ENCODE measurements around the gene PRKCSH. TPM values are rescaled to one million over a fixed set of nuclear protein-coding genes. Genes with fewer than 3 reads are reported as not detected.
A peak's percentile ranks its signal among the peaks of the same experiment; 100 is the strongest.

PRKCSH gene
- total RNA-seq, 5 donors from 2014 or later (not counting 1 experiment from before 2014, with no cell fraction given) = 248 to 382 (median 334) TPM

- ChIA-PET POLR2A (no interaction called here), CTCF (interaction anchor here (0.6 to 1.6 kb wide), 3 partner anchors 15 to 295 kb away, joined by 3 to 7 read pairs (median 6); partner anchors contain the start of gene PRKCSH (in 1 of the 2))
- Mint-ChIP-seq H3K4me3 (peak overlapping the region; percentile 55 to 80 (median 56)), H3K9me3 (no peaks in the 10 kb centered on the region), H3K36me3 (no peaks in the 10 kb centered on the region), H3K4me1 (peaks cover 33 to 44% (median 38%) of the 10 kb centered on the region in 3 donors), H3K27me3 (peaks cover 43 to 62% of the 10 kb centered on the region in 2 donors), H3K27ac (no peak overlapping the region)
- Histone ChIP-seq H3K27me3 (replicated peaks in 1 of 2; ENCODE audit: control insufficient read depth in 2 of 2, extremely low read depth in 1 of 2, insufficient read depth in 2 of 2, low read length in 1 of 2) (peaks cover 5 to 83% of the 10 kb centered on the region in 2 experiments), H3K36me3 (ENCODE audit: control insufficient read depth in 2 of 2, extremely low read depth in 1 of 2, insufficient read depth in 1 of 2, low read length in 1 of 2) (no peaks in the 10 kb centered on the region), H3K9me3 (no peaks in the 10 kb centered on the region), H3K4me3 (ENCODE audit: control insufficient read depth in 1 of 2, extremely low read depth in 1 of 2, low read length in 1 of 2) (peak overlapping the region in 1 of 2 donors; percentile 48), H3K27ac (ENCODE audit: low read length) (no peak overlapping the region), H3K4me1 (ENCODE audit: control insufficient read depth in 1 of 2, extremely low read depth in 1 of 2, insufficient read depth in 2 of 2, low read length in 2 of 2) (peaks cover 5 to 52% of the 10 kb centered on the region in 2 experiments)
- DNase-seq (peak in 1 of 35 experiments; percentile 22), ATAC-seq (replicated peaks in 1 of 4) (peak in 1 of 4 experiments; percentile 8)
- 3% methylated on average over 26 of the region's 46 CpGs for WGBS (ENCODE audit: insufficient coverage)
These were observed 14.7 kb upstream of the PRKCSH start for GRCh38 chr19:11420429-11421370.

DNA sequence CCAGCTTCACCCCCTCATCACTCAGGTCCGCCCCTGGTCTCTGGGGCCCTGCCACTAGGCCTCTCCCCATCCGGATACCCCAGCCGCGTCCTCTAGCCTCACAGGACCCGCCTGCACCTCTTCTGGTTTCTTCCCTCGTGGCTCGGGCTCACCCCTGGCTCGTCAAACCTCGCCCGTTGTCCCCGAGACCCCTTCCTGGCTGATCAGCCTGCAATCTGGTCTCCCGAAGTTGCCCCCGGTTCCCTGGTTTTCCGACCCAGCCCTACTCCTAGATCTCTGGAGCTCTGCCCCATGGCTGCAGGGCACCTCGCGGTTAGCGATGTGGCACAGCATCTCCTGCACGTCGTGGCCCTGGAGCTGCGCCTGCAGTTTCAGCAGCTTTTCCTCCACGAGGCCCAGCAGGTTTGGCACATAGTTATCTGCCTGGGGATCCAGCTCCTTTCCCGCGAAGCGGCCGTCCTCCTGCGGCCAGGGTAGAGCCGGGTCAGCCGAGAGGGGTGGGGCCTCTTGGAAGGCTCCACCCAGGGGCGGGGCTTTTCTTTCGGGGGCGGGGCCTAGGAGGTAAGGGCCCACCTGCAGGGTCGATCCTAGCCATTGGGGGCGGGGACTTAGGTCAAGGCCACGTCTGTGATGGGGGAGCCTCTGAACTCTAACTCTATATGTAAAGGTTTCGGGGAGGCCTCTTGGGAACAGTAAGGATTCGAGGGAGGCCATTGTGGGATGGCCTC, 13.9 kb upstream of the PRKCSH start:
- H3K36me3 Mint-ChIP-seq = no peaks in the 10 kb centered on the region
- WGBS (ENCODE audit: insufficient coverage) = 9% methylated on average over 22 of the region's 36 CpGs
- no peaks in the 10 kb centered on the region for H3K9me3 ChIP-seq
- no peaks in the 10 kb centered on the region for H3K9me3 Mint-ChIP-seq
- no peak overlapping the region for H3K27ac ChIP-seq (ENCODE audit: low read length)
- H3K27me3 ChIP-seq (replicated peaks in 1 of 2; ENCODE audit: control insufficient read depth in 2 of 2, extremely low read depth in 1 of 2, insufficient read depth in 2 of 2, low read length in 1 of 2) = peaks cover 5 to 85% of the 10 kb centered on the region in 2 experiments
- peak overlapping the region; percentile 55 to 80 (median 56) for H3K4me3 Mint-ChIP-seq
- H3K4me3 ChIP-seq (ENCODE audit: control insufficient read depth in 1 of 2, extremely low read depth in 1 of 2, low read length in 1 of 2) = peak overlapping the region; percentile 40 to 48
- DNase-seq (peak in 14 of 35 experiments; percentile 14 to 46 (median 22)), ATAC-seq (replicated peaks in 1 of 4) (peak; percentile 27 to 57 (median 39))
- no peaks in the 10 kb centered on the region for H3K36me3 ChIP-seq (ENCODE audit: control insufficient read depth in 2 of 2, extremely low read depth in 1 of 2, insufficient read depth in 1 of 2, low read length in 1 of 2)
- peaks cover 5 to 52% of the 10 kb centered on the region in 2 experiments for H3K4me1 ChIP-seq (ENCODE audit: control insufficient read depth in 1 of 2, extremely low read depth in 1 of 2, insufficient read depth in 2 of 2, low read length in 2 of 2)
- peaks cover 43 to 58% of the 10 kb centered on the region in 2 donors for H3K27me3 Mint-ChIP-seq
- CTCF ChIA-PET = interaction anchor here (0.6 to 1.7 kb wide), 5 partner anchors 14 to 296 kb away, joined by 3 to 9 read pairs (median 6); partner anchors contain the start of genes PRKCSH (in 1 of the 2) and SWSAP1 (in 1 of the 2)
- POLR2A ChIA-PET = interaction anchor here in 1 of 2 donors (0.6 kb wide), 1 partner anchor 173 kb away, joined by 14 read pairs; no protein-coding TSS in a partner anchor
- H3K4me1 Mint-ChIP-seq = peaks cover 33 to 44% (median 38%) of the 10 kb centered on the region in 3 donors
- peak overlapping the region in 1 of 2 donors; percentile 49 for H3K27ac Mint-ChIP-seq

DNA sequence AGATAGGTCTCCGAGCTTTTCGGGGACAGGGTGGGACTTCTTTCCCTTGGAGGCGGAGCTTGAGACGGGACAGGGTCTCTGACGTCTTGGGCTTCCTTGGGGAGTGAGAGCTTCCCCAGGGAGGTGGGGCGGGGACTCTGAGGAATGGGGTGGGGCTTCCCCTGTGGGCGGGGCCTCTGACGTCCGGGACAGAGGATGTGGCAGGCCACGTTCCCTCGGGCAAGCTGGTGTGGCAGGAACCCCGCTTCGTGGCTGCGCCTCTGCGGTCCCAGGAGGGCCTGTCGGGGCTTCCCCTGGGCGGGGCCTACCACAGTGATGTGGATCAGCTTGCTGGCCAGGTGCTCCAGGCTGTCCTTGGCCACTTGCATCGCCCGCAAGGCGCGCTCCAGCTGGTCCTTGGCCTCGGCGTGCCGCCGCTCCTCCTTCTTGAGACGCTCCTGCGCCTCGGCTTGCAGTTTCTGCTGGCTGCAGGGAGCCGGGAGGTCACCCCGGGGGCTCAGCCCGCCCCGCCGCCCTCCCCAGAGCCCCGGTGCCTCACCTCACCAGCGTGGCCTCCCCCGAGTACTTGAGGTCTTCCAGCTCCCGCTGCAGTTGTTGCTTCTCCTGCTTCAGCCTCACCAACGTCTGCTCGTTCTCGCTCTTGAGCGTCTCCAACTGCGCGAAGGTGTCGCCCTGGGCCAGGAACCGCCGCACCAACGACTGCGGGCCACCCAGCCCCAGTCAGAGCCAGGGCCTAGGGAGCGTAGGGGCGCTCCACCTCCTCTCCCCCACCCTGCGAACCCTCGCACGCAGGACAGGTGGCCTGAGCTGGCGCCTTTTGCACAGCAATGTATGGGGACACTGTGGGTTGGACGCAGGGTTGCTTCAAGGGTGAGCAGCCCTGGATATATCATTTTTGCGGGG, 13.0 kb upstream of the PRKCSH start:
- H3K27ac Mint-ChIP-seq = no peak overlapping the region

DNA sequence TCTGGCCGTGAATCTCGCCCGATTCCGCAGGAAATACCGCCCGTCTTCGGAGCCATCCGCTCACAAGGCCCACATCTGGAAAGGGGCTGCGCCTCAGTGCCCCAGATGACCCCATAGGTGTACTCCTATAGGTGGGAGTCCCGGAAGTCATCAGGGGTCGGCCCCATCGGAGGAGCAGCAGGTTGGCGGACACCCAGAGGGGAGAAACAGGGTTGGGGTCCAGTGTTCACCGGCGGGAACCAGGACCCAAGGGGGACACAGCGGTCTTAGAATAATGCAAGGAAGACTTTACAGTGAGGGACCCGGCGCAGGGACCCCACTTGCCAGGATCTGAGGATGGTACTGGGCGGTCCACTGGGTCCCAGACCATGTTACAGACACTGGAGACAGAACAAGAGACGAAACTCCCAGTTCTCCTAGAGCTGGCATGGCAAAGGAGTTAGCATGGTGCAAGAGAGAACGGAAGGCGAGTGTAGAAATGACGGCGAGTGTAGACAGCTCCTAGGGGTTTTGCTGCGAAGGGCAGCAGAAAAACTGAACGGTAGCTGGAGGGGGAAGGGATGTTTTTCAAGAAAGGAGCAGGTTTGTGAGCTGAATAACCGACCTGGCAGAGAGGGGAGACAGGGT, 12.2 kb upstream of the PRKCSH start:
- POLR2A ChIA-PET = interaction anchor here (0.5 to 0.6 kb wide), 3 partner anchors 38 to 141 kb away, joined by 3 to 4 read pairs (median 3); partner anchors contain the start of gene CCDC159 (in 1 of the 2)

More for the DNA sequence above, 13.0 kb upstream of the PRKCSH start:
- Histone ChIP-seq H3K9me3 (no peaks in the 10 kb centered on the region), H3K4me1 (ENCODE audit: control insufficient read depth in 1 of 2, extremely low read depth in 1 of 2, insufficient read depth in 2 of 2, low read length in 2 of 2) (peaks cover 5 to 52% of the 10 kb centered on the region in 2 experiments), H3K4me3 (ENCODE audit: control insufficient read depth in 1 of 2, extremely low read depth in 1 of 2, low read length in 1 of 2) (peak overlapping the region; percentile 40 to 42), H3K27me3 (replicated peaks in 1 of 2; ENCODE audit: control insufficient read depth in 2 of 2, extremely low read depth in 1 of 2, insufficient read depth in 2 of 2, low read length in 1 of 2) (peaks cover 5 to 82% of the 10 kb centered on the region in 2 experiments), H3K36me3 (ENCODE audit: control insufficient read depth in 2 of 2, extremely low read depth in 1 of 2, insufficient read depth in 1 of 2, low read length in 1 of 2) (no peaks in the 10 kb centered on the region), H3K27ac (ENCODE audit: low read length) (no peak overlapping the region)
- Mint-ChIP-seq H3K36me3 (no peaks in the 10 kb centered on the region), H3K9me3 (no peaks in the 10 kb centered on the region), H3K4me3 (peak overlapping the region; percentile 56 to 80 (median 76)), H3K27me3 (peaks cover 47 to 55% of the 10 kb centered on the region in 2 donors), H3K4me1 (peaks cover 33 to 44% (median 38%) of the 10 kb centered on the region in 3 donors)
- DNase-seq (peak; percentile 20 to 73 (median 51)), ATAC-seq (replicated peaks in 1 of 4) (peak; percentile 61 to 81 (median 72))
- 3% methylated on average over 49 of the region's 56 CpGs for WGBS (ENCODE audit: insufficient coverage)
- CTCF ChIA-PET = interaction anchor here in 1 of 2 donors (0.6 to 1.7 kb wide), 6 partner anchors 11 to 226 kb away, joined by 3 to 9 read pairs (median 6); partner anchors contain the start of genes PRKCSH and SWSAP1
- POLR2A ChIA-PET = interaction anchor here in 1 of 2 donors (0.6 kb wide), 1 partner anchor 172 kb away, joined by 14 read pairs; no protein-coding TSS in a partner anchor

GRCh38 chr19:11423791-11424181, 11.6 kb upstream of the PRKCSH start:
- no peak overlapping the region for H3K27ac Mint-ChIP-seq
- DNase-seq = no peak
- ChIA-PET CTCF (no interaction called here), POLR2A (interaction anchor here (0.5 to 1.0 kb wide), 4 partner anchors 38 to 140 kb away, joined by 3 to 4 read pairs (median 3); partner anchors contain the start of gene CCDC159 (in 1 of the 2))
- peak overlapping the region in 1 of 3 donors; percentile 80 for H3K4me3 Mint-ChIP-seq
- no peaks in the 10 kb centered on the region for H3K9me3 Mint-ChIP-seq
- Histone ChIP-seq H3K36me3 (ENCODE audit: control insufficient read depth in 2 of 2, extremely low read depth in 1 of 2, insufficient read depth in 1 of 2, low read length in 1 of 2) (no peaks in the 10 kb centered on the region), H3K4me1 (ENCODE audit: control insufficient read depth in 1 of 2, extremely low read depth in 1 of 2, insufficient read depth in 2 of 2, low read length in 2 of 2) (peaks cover 5 to 45% of the 10 kb centered on the region in 2 experiments), H3K4me3 (ENCODE audit: control insufficient read depth in 1 of 2, extremely low read depth in 1 of 2, low read length in 1 of 2) (no peak overlapping the region), H3K27me3 (replicated peaks in 1 of 2; ENCODE audit: control insufficient read depth in 2 of 2, extremely low read depth in 1 of 2, insufficient read depth in 2 of 2, low read length in 1 of 2) (peaks cover 5 to 74% of the 10 kb centered on the region in 2 experiments), H3K27ac (ENCODE audit: low read length) (no peak overlapping the region), H3K9me3 (no peaks in the 10 kb centered on the region)
- ATAC-seq (replicated peaks in 1 of 4) = no peak
- 27% methylated on average over 14 of the region's 22 CpGs for WGBS (ENCODE audit: insufficient coverage)
- no peaks in the 10 kb centered on the region for H3K36me3 Mint-ChIP-seq
- peaks cover 35 to 47% of the 10 kb centered on the region in 2 donors for H3K27me3 Mint-ChIP-seq
- peaks cover 33 to 38% (median 34%) of the 10 kb centered on the region in 3 donors for H3K4me1 Mint-ChIP-seq

More for the DNA sequence above, 12.2 kb upstream of the PRKCSH start:
- Histone ChIP-seq H3K36me3 (ENCODE audit: control insufficient read depth in 2 of 2, extremely low read depth in 1 of 2, insufficient read depth in 1 of 2, low read length in 1 of 2) (no peaks in the 10 kb centered on the region), H3K4me1 (ENCODE audit: control insufficient read depth in 1 of 2, extremely low read depth in 1 of 2, insufficient read depth in 2 of 2, low read length in 2 of 2) (peaks cover 5 to 50% of the 10 kb centered on the region in 2 experiments), H3K4me3 (ENCODE audit: control insufficient read depth in 1 of 2, extremely low read depth in 1 of 2, low read length in 1 of 2) (peak overlapping the region in 1 of 2 donors; percentile 42), H3K27me3 (replicated peaks in 1 of 2; ENCODE audit: control insufficient read depth in 2 of 2, extremely low read depth in 1 of 2, insufficient read depth in 2 of 2, low read length in 1 of 2) (peaks cover 5 to 76% of the 10 kb centered on the region in 2 experiments), H3K27ac (ENCODE audit: low read length) (no peak overlapping the region), H3K9me3 (no peaks in the 10 kb centered on the region)
- no peak for ATAC-seq (replicated peaks in 1 of 4)
- no peak for DNase-seq
- no peak overlapping the region for H3K27ac Mint-ChIP-seq
- peaks cover 33 to 43% (median 38%) of the 10 kb centered on the region in 3 donors for H3K4me1 Mint-ChIP-seq
- 29% methylated on average over 23 of the region's 27 CpGs for WGBS (ENCODE audit: insufficient coverage)
- CTCF ChIA-PET = interaction anchor here in 1 of 2 donors (0.6 to 1.7 kb wide), 2 partner anchors 48 to 227 kb away, joined by 5 to 9 read pairs; partner anchors contain the start of gene SWSAP1
- H3K27me3 Mint-ChIP-seq = peaks cover 40 to 50% of the 10 kb centered on the region in 2 donors
- H3K9me3 Mint-ChIP-seq = no peaks in the 10 kb centered on the region
- H3K36me3 Mint-ChIP-seq = no peaks in the 10 kb centered on the region
- peak overlapping the region in 2 of 3 donors; percentile 56 to 80 for H3K4me3 Mint-ChIP-seq
